Mesothelial cell of epicardium (in vitro differentiated cells): ENCODE results near the gene UBE2Q1. TPM values are rescaled to one million over a fixed set of nuclear protein-coding genes. Genes with fewer than 3 reads are reported as not detected.

Experiments
- DNase-seq, 2 experiments: peaks; one replicate each; pipeline ENCODE4 v3.0.0; 2021; ENCODE audit warnings: low spot score in 2 of 2; ENCODE audit not compliant: unreplicated experiment in 2 of 2
- H3K27ac Mint-ChIP-seq: 2 replicates; pipeline ENCODE4 v1.8.0; 2021; ENCODE audit warnings: mixed read lengths
- H3K27me3 Mint-ChIP-seq: 2 replicates; pipeline ENCODE4 v1.8.0; 2021; ENCODE audit warnings: low read depth, mixed read lengths
- H3K36me3 Mint-ChIP-seq: 2 replicates; pipeline ENCODE4 v1.8.0; 2021; ENCODE audit warnings: mixed read lengths
- H3K4me1 Mint-ChIP-seq: 2 replicates; pipeline ENCODE4 v1.8.0; 2021; ENCODE audit warnings: mixed read lengths
- H3K4me3 Mint-ChIP-seq: 2 replicates; pipeline ENCODE4 v1.8.0; 2021; ENCODE audit warnings: mild to moderate bottlenecking, moderate library complexity, mixed read lengths
- H3K9me3 Mint-ChIP-seq: 2 replicates; pipeline ENCODE4 v1.8.0; 2021; ENCODE audit warnings: mixed read lengths
- CTCF ChIP-seq: fragments of 200-600 bp; sonication (generic); IDR thresholded peaks from one replicate; pipeline ENCODE4 v1.5.0; 2021; ENCODE audit warnings: antibody characterized with exemption; ENCODE audit not compliant: unreplicated experiment
- total RNA-seq: library from RNA; stranded (reverse); gene quantifications from 3 replicates; pipeline ENCODE4 v1.2.1, GENCODE V29; 2021

Gene UBE2Q1
- total RNA-seq, 1 donor from 2014 or later = 60.1 TPM

- no peak overlapping the region for H3K27ac Mint-ChIP-seq
- TF ChIP-seq CTCF = no peak
- H3K4me3 Mint-ChIP-seq = no peak overlapping the region
- no peaks in the 10 kb centered on the region for H3K4me1 Mint-ChIP-seq
- DNase-seq = no peak
- peaks cover 56% of the 10 kb centered on the region for H3K36me3 Mint-ChIP-seq
- H3K9me3 Mint-ChIP-seq = no peaks in the 10 kb centered on the region
- no peaks in the 10 kb centered on the region for H3K27me3 Mint-ChIP-seq
These were observed 32.7 kb upstream of the UBE2Q1 start for GRCh38 chr1:154591206-154591605.

GRCh38 chr1:154590756-154591155 lies 32.3 kb upstream of the UBE2Q1 start:
- Mint-ChIP-seq H3K27ac (no peak overlapping the region), H3K36me3 (peaks cover 59% of the 10 kb centered on the region), H3K27me3 (no peaks in the 10 kb centered on the region), H3K4me3 (no peak overlapping the region), H3K4me1 (no peaks in the 10 kb centered on the region), H3K9me3 (no peaks in the 10 kb centered on the region)
- DNase-seq = no peak
- no peak for TF ChIP-seq CTCF

GRCh38 chr1:154589780-154590179 lies 31.3 kb upstream of the UBE2Q1 start:
- no peaks in the 10 kb centered on the region for H3K27me3 Mint-ChIP-seq
- no peaks in the 10 kb centered on the region for H3K9me3 Mint-ChIP-seq
- no peak for DNase-seq
- H3K4me3 Mint-ChIP-seq = no peak overlapping the region
- no peaks in the 10 kb centered on the region for H3K4me1 Mint-ChIP-seq
- TF ChIP-seq CTCF = no peak
- H3K27ac Mint-ChIP-seq = no peak overlapping the region
- peaks cover 68% of the 10 kb centered on the region for H3K36me3 Mint-ChIP-seq

DNA sequence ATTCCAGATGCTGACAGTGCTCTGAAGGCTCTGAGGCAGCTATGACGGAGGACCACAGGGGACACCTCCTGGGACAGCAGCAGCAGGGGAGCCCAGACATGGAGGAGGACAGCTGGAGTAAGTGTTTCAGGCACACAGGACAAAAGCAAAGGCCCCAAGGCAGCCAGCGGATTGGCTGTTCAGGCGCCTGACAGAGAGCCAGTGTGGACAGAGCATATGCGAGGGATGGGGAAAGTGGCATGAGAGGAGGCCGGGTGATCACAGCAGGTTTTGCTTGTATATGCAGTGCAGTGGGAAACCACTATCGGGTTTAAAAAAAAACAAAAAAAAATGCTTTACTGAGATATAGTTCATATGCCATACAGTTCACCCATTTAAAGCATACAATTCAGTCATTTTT lies 28.2 kb upstream of the UBE2Q1 start:
- Mint-ChIP-seq H3K27ac (no peak overlapping the region), H3K4me3 (no peak overlapping the region), H3K9me3 (no peaks in the 10 kb centered on the region), H3K36me3 (peaks cover 62% of the 10 kb centered on the region), H3K27me3 (no peaks in the 10 kb centered on the region), H3K4me1 (no peaks in the 10 kb centered on the region)
- DNase-seq = no peak
- TF ChIP-seq CTCF = no peak

- no peak for TF ChIP-seq CTCF
- DNase-seq = no peak
- no peaks in the 10 kb centered on the region for H3K9me3 Mint-ChIP-seq
- no peaks in the 10 kb centered on the region for H3K27me3 Mint-ChIP-seq
- no peaks in the 10 kb centered on the region for H3K4me1 Mint-ChIP-seq
- H3K36me3 Mint-ChIP-seq = peaks cover 60% of the 10 kb centered on the region
- H3K27ac Mint-ChIP-seq = no peak overlapping the region
- H3K4me3 Mint-ChIP-seq = no peak overlapping the region
These were observed 27.8 kb upstream of the UBE2Q1 start for GRCh38 chr1:154586231-154586630.
